Stomach (tissue), 9 donors: ENCODE data around the gene KBTBD4. TPM values are rescaled to one million over a fixed set of nuclear protein-coding genes. Genes with fewer than 3 reads are reported as not detected.

Source experiments
- DNase-seq, 2 donors: peaks; one replicate each; pipeline versions ENCODE4 v3.0.0 to v3.0.0-alpha.2; 2013 to 2019
- H3K27ac ChIP-seq, 5 donors: fragments of 200-600 bp in 4 of 5; sonication (generic) in 4 of 5; one replicate each; pipeline ENCODE4 v1.5.1; 2013 to 2019; ENCODE audit warnings: mild to moderate bottlenecking in 1 of 5, moderate library complexity in 1 of 5
- H3K27me3 ChIP-seq, 3 donors: fragments of 200-600 bp; sonication (generic); one replicate each; pipeline ENCODE4 v1.5.1; 2017 to 2019; ENCODE audit warnings: mixed run types in 1 of 3
- H3K36me3 ChIP-seq, 4 donors: fragments of 200-600 bp; sonication (generic); 1 replicate in 3 of 4; 2 replicates in 1 of 4; pipeline ENCODE4 v1.5.1; 2016 to 2019
- H3K4me1 ChIP-seq, 4 donors: fragments of 200-600 bp; sonication (generic); one replicate each; pipeline ENCODE4 v1.5.1; 2016 to 2019
- H3K4me3 ChIP-seq, 4 donors: fragments of 200-600 bp; sonication (generic) in 3 of 4; one replicate each; pipeline ENCODE4 v1.5.1; 2016 to 2019; ENCODE audit warnings: mild to moderate bottlenecking in 1 of 4
- H3K9me3 ChIP-seq, 4 donors: fragments of 200-600 bp; sonication (generic); one replicate each; pipeline ENCODE4 v1.5.1; 2016 to 2019
- EP300 ChIP-seq: sonication (generic); formaldehyde crosslinking; IDR thresholded peaks from one replicate; pipeline ENCODE4 v1.6.1; 2017; ENCODE audit warnings: antibody characterized with exemption
- POLR2AphosphoS5 ChIP-seq, 3 donors: sonication (generic); formaldehyde crosslinking; IDR thresholded peaks; one replicate each; pipeline ENCODE4 v1.6.1; 2016; ENCODE audit warnings: antibody characterized with exemption in 3 of 3
- WGBS, 5 donors: extraction: QIAGEN DNeasy Blood & Tissue Kit in 3 of 5; methylation state at CpG; one replicate each; pipeline versions ENCODE4 v1.1.5 to v1.1.7; 2013 to 2018; 5-methylcytosine and 5-hydroxymethylcytosine counted together
- intact Hi-C: fragments of 100-400 bp; cut with DNase I; formaldehyde crosslinking; loops from one replicate; pipeline ENCODE4 v1.15.1; 2023; ENCODE audit warnings: low total_unique reads
- polyA plus RNA-seq, 3 donors: library from polyadenylated mRNA; stranded (reverse); fragments of 200-250 nt; gene quantifications; one replicate each; pipeline ENCODE4 v1.2.3, GENCODE V29; 2013
- small RNA-seq, 4 donors: library from RNA; depleted of rRNA; stranded (forward); fragments of <200 nt; gene quantifications; one replicate each; pipeline ENCODE3, GENCODE V24; 2016
- total RNA-seq, 5 donors: library from RNA; depleted of rRNA; stranded (reverse); fragments of >200 nt; gene quantifications; one replicate each; pipeline versions ENCODE4 v1.1.0 to v1.2.3, GENCODE V29; 2014 to 2016
- donor health status: healthy with polysubstance abuse.
- donor health status: Bipolar disorder and iron deficiency.
- donor health status: healthy.

The KBTBD4 gene
- total and polyA plus RNA-seq, 8 donors: 2.7 to 19.8 (median 11.5) TPM

GRCh38 chr11:47523490-47524225 is 55.1 kb downstream of the KBTBD4 start:
- H3K36me3 ChIP-seq: peaks cover 0 to 9% (median 0%) of the 10 kb centered on the region in 4 donors
- intact Hi-C loops: no loop called here
- H3K4me1 ChIP-seq: peaks cover 41 to 98% (median 69%) of the 10 kb centered on the region in 4 donors
- H3K4me3 ChIP-seq: peak overlapping the region; percentile 24 to 32 (median 24)
- no peaks in the 10 kb centered on the region for H3K9me3 ChIP-seq
- WGBS, 5 donors: 3 to 13% (median 7%) methylated on average over 3 of the region's 3 CpGs
- TF ChIP-seq POLR2AphosphoS5 (IDR thresholded peaks at IDR 0.05): peak in 2 of 3 donors; percentile 4 to 58
- no peak for TF ChIP-seq EP300
- peak in 1 of 2 donors; percentile 77 for DNase-seq
- H3K27me3 ChIP-seq: no peaks in the 10 kb centered on the region
- peak overlapping the region; percentile 57 to 81 (median 67) for H3K27ac ChIP-seq

Small RNA genes within 50 kb of the gene (small RNA-seq; reads per million reads assigned to genes)
- gene RN7SL652P (0 reads per million in 4 donors), gene RNU5E-10P (0 reads per million in 4 donors)

Other genes with a start within 250 kb of the KBTBD4 start
- gene MYBPC3, start 226.3 kb downstream of the KBTBD4 start, total RNA-seq: 10 to 100 TPM in 1 of 5 donors, under 1 TPM in 2, not detected in 2; 0.72 to 15.6 (median 0.73) TPM
- 1 to 10 TPM; 1.0 to 3.4 (median 2.1) TPM for gene MYBPC3, start 226.3 kb downstream of the KBTBD4 start, polyA plus RNA-seq
- 1 to 10 TPM; 2.6 to 8.4 (median 7.0) TPM for gene SPI1, start 200.4 kb downstream of the KBTBD4 start, total RNA-seq
- gene SPI1, start 200.4 kb downstream of the KBTBD4 start, polyA plus RNA-seq: 10 to 100 TPM in 2 of 3 donors, 1 to 10 TPM in 1; 8.2 to 24.3 (median 15.3) TPM
- 100 to 1,000 TPM in 1 of 5 donors, 10 to 100 TPM in 3, 1 to 10 TPM in 1; 7.0 to 158 (median 24.8) TPM for gene SLC39A13, start 170.4 kb downstream of the KBTBD4 start, total RNA-seq
- 10 to 100 TPM; 21.7 to 33.6 (median 27.1) TPM for gene SLC39A13, start 170.4 kb downstream of the KBTBD4 start, polyA plus RNA-seq
- 100 to 1,000 TPM in 2 of 5 donors, 10 to 100 TPM in 2, 1 to 10 TPM in 1; 8.1 to 147 (median 65.9) TPM for gene PSMC3, start 152.5 kb downstream of the KBTBD4 start, total RNA-seq
- gene PSMC3, start 152.5 kb downstream of the KBTBD4 start, polyA plus RNA-seq: 100 to 1,000 TPM; 143 to 175 (median 145) TPM
- 1 to 10 TPM in 2 of 5 donors, not detected in 3; 1.1 to 1.2 TPM for gene RAPSN, start 129.8 kb downstream of the KBTBD4 start, total RNA-seq
- gene RAPSN, start 129.8 kb downstream of the KBTBD4 start, polyA plus RNA-seq: under 1 TPM in 1 of 3 donors, not detected in 2; 0.20 TPM
- gene CELF1, start 25.8 kb downstream of the KBTBD4 start, total RNA-seq: 100 to 1,000 TPM in 2 of 5 donors, 10 to 100 TPM in 3; 39.7 to 206 (median 95.2) TPM
- 10 to 100 TPM; 12.7 to 18.5 (median 17.7) TPM for gene CELF1, start 25.8 kb downstream of the KBTBD4 start, polyA plus RNA-seq
- 100 to 1,000 TPM in 2 of 5 donors, 10 to 100 TPM in 3; 39.5 to 126 (median 80.6) TPM for gene PTPMT1, start 13.4 kb downstream of the KBTBD4 start, total RNA-seq
- gene PTPMT1, start 13.4 kb downstream of the KBTBD4 start, polyA plus RNA-seq: 10 to 100 TPM; 36.4 to 62.1 (median 55.2) TPM
- gene NDUFS3, start 104 bp upstream of the KBTBD4 start, total RNA-seq: 100 to 1,000 TPM in 1 of 5 donors, 10 to 100 TPM in 4; 28.6 to 143 (median 71.2) TPM
- gene NDUFS3, start 104 bp upstream of the KBTBD4 start, polyA plus RNA-seq: 100 to 1,000 TPM; 128 to 210 (median 209) TPM
- 1 to 10 TPM in 1 of 5 donors, under 1 TPM in 1, not detected in 3; 0.37 to 1.2 TPM for gene FAM180B, start 7.7 kb upstream of the KBTBD4 start, total RNA-seq
- not detected for gene FAM180B, start 7.7 kb upstream of the KBTBD4 start, polyA plus RNA-seq
- 1 to 10 TPM in 3 of 5 donors, under 1 TPM in 1, not detected in 1; 0.87 to 8.4 (median 1.2) TPM for gene C1QTNF4, start 15.4 kb upstream of the KBTBD4 start, total RNA-seq
- 1 to 10 TPM in 2 of 3 donors, under 1 TPM in 1; 0.68 to 3.9 (median 2.7) TPM for gene C1QTNF4, start 15.4 kb upstream of the KBTBD4 start, polyA plus RNA-seq
- 10 to 100 TPM; 21.7 to 86.2 (median 49.6) TPM for gene MTCH2, start 63.6 kb upstream of the KBTBD4 start, total RNA-seq
- gene MTCH2, start 63.6 kb upstream of the KBTBD4 start, polyA plus RNA-seq: 10 to 100 TPM; 27.6 to 48.8 (median 37.2) TPM
- 10 to 100 TPM in 1 of 5 donors, 1 to 10 TPM in 1, under 1 TPM in 1, not detected in 2; 0.92 to 11.7 (median 9.9) TPM for gene AGBL2, start 136.4 kb upstream of the KBTBD4 start, total RNA-seq
- under 1 TPM in 2 of 3 donors, not detected in 1; 0.56 to 0.90 TPM for gene AGBL2, start 136.4 kb upstream of the KBTBD4 start, polyA plus RNA-seq
- 100 to 1,000 TPM in 4 of 5 donors, 10 to 100 TPM in 1; 96.2 to 487 (median 202) TPM for gene FNBP4, start 188.4 kb upstream of the KBTBD4 start, total RNA-seq
- 10 to 100 TPM; 10.6 to 29.4 (median 17.9) TPM for gene FNBP4, start 188.4 kb upstream of the KBTBD4 start, polyA plus RNA-seq